Fibroblast of lung (primary cell): ENCODE results near the gene NPNT. TPM values are rescaled to one million over a fixed set of nuclear protein-coding genes. Genes with fewer than 3 reads are reported as not detected.

Experiments used
- DNase-seq, 2 donors: peaks; one replicate each; pipeline versions ENCODE4 v3.0.0 to v3.0.0-alpha.2; 2010; ENCODE audit warnings: low read depth in 2 of 2
- H2AFZ ChIP-seq: 2 replicates; pipeline ENCODE4 v1.5.1; 2012; ENCODE audit warnings: low read length, control low read depth, inconsistent platforms
- H3K27ac ChIP-seq: 2 replicates; pipeline ENCODE4 v1.5.1; 2011; ENCODE audit warnings: low read length, control low read depth; ENCODE audit not compliant: insufficient read depth
- H3K27me3 ChIP-seq: 2 replicates; pipeline ENCODE4 v1.5.1; 2011; ENCODE audit warnings: mild to moderate bottlenecking, low read length; ENCODE audit not compliant: control insufficient read depth, insufficient read depth
- H3K36me3 ChIP-seq: 2 replicates; pipeline ENCODE4 v1.5.1; 2011; ENCODE audit warnings: low read length; ENCODE audit not compliant: control insufficient read depth, insufficient read depth
- H3K4me1 ChIP-seq: 2 replicates; pipeline ENCODE4 v1.5.1; 2011; ENCODE audit warnings: low read length; ENCODE audit not compliant: control insufficient read depth, insufficient read depth; ENCODE audit errors: extremely low read depth
- H3K4me2 ChIP-seq: 2 replicates; pipeline ENCODE4 v1.5.1; 2011; ENCODE audit warnings: low read length, control low read depth; ENCODE audit not compliant: insufficient read depth; ENCODE audit errors: extremely low read depth
- H3K4me3 ChIP-seq, 4 experiments: fragments of 200-600 bp in 1 of 4; sonication (generic) in 1 of 4; replicated peaks in 1 of 4; 2 replicates each; pipeline ENCODE4 v1.5.1; 2011 to 2016; ENCODE audit warnings: low read length in 4 of 4, low read depth in 3 of 4, mild to moderate bottlenecking in 3 of 4, control low read depth in 2 of 4, inconsistent platforms in 1 of 4, mixed read lengths in 1 of 4; ENCODE audit not compliant: insufficient read depth in 1 of 4; ENCODE audit errors: control extremely low read depth in 1 of 4
- H3K79me2 ChIP-seq: 2 replicates; pipeline ENCODE4 v1.5.1; 2012; ENCODE audit warnings: mild to moderate bottlenecking, low read length, inconsistent platforms; ENCODE audit not compliant: control insufficient read depth, insufficient read depth
- H3K9ac ChIP-seq: 2 replicates; pipeline ENCODE4 v1.5.1; 2011; ENCODE audit warnings: mild to moderate bottlenecking, low read length, control low read depth; ENCODE audit not compliant: insufficient read depth
- H3K9me3 ChIP-seq: 2 replicates; pipeline ENCODE4 v1.5.1; 2012; ENCODE audit warnings: low read depth, low read length; ENCODE audit not compliant: control insufficient read depth, insufficient read depth
- H4K20me1 ChIP-seq: 2 replicates; pipeline ENCODE4 v1.5.1; 2011; ENCODE audit warnings: low read length; ENCODE audit not compliant: control insufficient read depth, insufficient read depth; ENCODE audit errors: extremely low read depth
- EZH2 ChIP-seq: IDR thresholded peaks from 2 replicates; pipeline ENCODE4 v1.5.1; 2012; ENCODE audit warnings: low read length, control low read depth, mild to moderate bottlenecking; ENCODE audit errors: missing control alignments
- polyA plus RNA-seq, 2 donors: library from polyadenylated mRNA; depleted of rRNA in 1 of 2; stranded (reverse) in 1 of 2; unstranded in 1 of 2; fragments of >200 nt; gene quantifications; 2 replicates each; pipeline ENCODE4 v1.2.1, GENCODE V29; 2011 to 2012; ENCODE audit warnings: missing spikeins in 1 of 2
- total RNA-seq: library from RNA; depleted of rRNA; stranded (reverse); fragments of >200 nt; gene quantifications from 2 replicates; pipeline ENCODE4 v1.2.1, GENCODE V29; 2014
- TF ChIP-seq, protein P1 (sequence below), 2 donors: IDR thresholded peaks in 1 of 2; conservative IDR thresholded peaks in 1 of 2; 1 replicate in 1 of 2; 2 replicates in 1 of 2; pipeline ENCODE4 v1.5.1; 2011 to 2012; ENCODE audit warnings: low read length in 2 of 2, control low read depth in 1 of 2, inconsistent platforms in 1 of 2, low read depth in 1 of 2, mild to moderate bottlenecking in 1 of 2

Gene NPNT
- total and polyA plus RNA-seq, 2 donors (not counting 1 experiment from before 2014, with no cell fraction given) = 0.02 to 5.9 TPM

DNA sequence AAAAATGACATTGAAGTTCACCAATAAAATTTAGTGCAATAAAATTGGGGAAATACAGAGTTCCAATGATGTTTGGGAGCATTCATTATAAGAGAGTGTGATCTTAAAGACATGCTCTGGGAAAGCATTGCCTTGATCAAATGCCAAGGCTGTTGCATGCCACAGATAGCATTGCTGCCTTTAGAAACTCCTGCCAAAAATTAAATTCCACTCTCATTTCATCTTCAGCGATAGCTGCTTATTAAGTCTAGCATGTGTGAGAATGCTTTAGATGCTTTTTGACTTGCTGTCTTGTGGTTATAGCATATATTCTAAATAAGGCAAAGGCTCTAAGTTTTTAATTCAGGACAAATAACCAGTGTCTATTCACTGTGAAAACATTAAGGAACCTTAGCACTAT is 49.3 kb downstream of the NPNT start:
- TF ChIP-seq EZH2 = no peak
- TF ChIP-seq, protein P1, sequence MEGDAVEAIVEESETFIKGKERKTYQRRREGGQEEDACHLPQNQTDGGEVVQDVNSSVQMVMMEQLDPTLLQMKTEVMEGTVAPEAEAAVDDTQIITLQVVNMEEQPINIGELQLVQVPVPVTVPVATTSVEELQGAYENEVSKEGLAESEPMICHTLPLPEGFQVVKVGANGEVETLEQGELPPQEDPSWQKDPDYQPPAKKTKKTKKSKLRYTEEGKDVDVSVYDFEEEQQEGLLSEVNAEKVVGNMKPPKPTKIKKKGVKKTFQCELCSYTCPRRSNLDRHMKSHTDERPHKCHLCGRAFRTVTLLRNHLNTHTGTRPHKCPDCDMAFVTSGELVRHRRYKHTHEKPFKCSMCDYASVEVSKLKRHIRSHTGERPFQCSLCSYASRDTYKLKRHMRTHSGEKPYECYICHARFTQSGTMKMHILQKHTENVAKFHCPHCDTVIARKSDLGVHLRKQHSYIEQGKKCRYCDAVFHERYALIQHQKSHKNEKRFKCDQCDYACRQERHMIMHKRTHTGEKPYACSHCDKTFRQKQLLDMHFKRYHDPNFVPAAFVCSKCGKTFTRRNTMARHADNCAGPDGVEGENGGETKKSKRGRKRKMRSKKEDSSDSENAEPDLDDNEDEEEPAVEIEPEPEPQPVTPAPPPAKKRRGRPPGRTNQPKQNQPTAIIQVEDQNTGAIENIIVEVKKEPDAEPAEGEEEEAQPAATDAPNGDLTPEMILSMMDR (conservative IDR thresholded peaks at IDR 0.05 in 1 of 2, IDR thresholded peaks at IDR 0.05 in 1 of 2; ENCODE audit: low read depth in 1 of 2, low read length in 2 of 2) = no peak
- Histone ChIP-seq H3K27ac (no peak overlapping the region), H3K79me2 (no peaks in the 10 kb centered on the region), H3K9me3 (no peaks in the 10 kb centered on the region), H3K27me3 (no peaks in the 10 kb centered on the region), H3K4me3 (no peak overlapping the region), H3K9ac (no peak overlapping the region), H2AFZ (no peak overlapping the region), H3K4me2 (peak overlapping the region; percentile 40), H3K36me3 (no peaks in the 10 kb centered on the region), H3K4me1 (no peaks in the 10 kb centered on the region), H4K20me1 (no peaks in the 10 kb centered on the region)
- peak; percentile 30 to 87 for DNase-seq

DNA sequence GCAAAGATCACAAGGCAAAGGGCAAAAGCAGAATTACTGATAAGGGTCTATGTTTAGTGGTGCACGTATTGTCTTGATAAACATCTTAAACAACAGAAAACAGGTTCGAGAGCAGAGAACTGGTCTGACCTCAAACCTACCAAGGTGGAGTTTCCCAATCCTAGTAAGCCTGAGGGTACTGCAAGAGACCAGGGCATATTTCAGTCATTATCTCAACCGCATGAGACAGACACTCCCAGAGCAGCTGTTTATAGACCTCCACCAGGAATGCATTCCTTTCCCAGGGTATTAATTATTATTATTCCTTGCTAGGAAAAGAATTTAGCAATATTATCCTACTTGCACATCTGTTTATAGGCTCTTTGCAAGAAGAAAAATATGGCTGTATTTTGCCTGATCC is 51.5 kb downstream of the NPNT start:
- Histone ChIP-seq H3K4me3 (no peak overlapping the region), H2AFZ (no peak overlapping the region), H3K27me3 (no peaks in the 10 kb centered on the region), H3K79me2 (no peaks in the 10 kb centered on the region), H3K36me3 (no peaks in the 10 kb centered on the region), H3K9ac (no peak overlapping the region), H4K20me1 (no peaks in the 10 kb centered on the region), H3K4me2 (no peak overlapping the region), H3K4me1 (no peaks in the 10 kb centered on the region), H3K9me3 (no peaks in the 10 kb centered on the region), H3K27ac (no peak overlapping the region)
- no peak for DNase-seq
- no peak for TF ChIP-seq EZH2
- TF ChIP-seq, protein P1 (conservative IDR thresholded peaks at IDR 0.05 in 1 of 2, IDR thresholded peaks at IDR 0.05 in 1 of 2; ENCODE audit: low read depth in 1 of 2, low read length in 2 of 2) = no peak

DNA sequence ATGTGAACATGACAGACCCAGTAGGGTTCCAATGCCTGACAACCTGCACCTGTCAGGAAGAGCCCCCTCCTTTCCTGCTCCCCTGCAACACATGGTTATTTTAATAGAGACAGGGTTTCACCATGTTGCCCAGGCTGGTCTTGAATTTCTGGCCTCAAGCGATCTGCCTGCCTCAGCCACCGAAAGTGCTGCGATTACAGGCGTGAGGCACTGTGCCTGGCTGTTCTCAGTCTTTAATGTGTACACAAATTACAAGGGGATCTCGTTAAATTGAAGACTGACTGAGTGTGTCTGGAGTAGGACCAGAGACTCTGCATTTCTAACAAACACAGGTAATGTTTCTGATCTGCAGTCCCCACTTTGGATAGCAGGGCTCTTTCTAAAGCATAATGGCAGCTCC is 55.4 kb downstream of the NPNT start:
- no peak for TF ChIP-seq EZH2
- TF ChIP-seq, protein P1 (conservative IDR thresholded peaks at IDR 0.05 in 1 of 2, IDR thresholded peaks at IDR 0.05 in 1 of 2; ENCODE audit: low read depth in 1 of 2, low read length in 2 of 2) = no peak
- no peak overlapping the region for H3K4me2 ChIP-seq
- H3K4me3 ChIP-seq = no peak overlapping the region
- no peaks in the 10 kb centered on the region for H4K20me1 ChIP-seq
- H3K79me2 ChIP-seq = no peaks in the 10 kb centered on the region
- H3K9me3 ChIP-seq = no peaks in the 10 kb centered on the region
- H3K9ac ChIP-seq = no peak overlapping the region
- H3K27ac ChIP-seq = no peak overlapping the region
- no peaks in the 10 kb centered on the region for H3K4me1 ChIP-seq
- H2AFZ ChIP-seq = no peak overlapping the region
- no peaks in the 10 kb centered on the region for H3K27me3 ChIP-seq
- no peak for DNase-seq
- no peaks in the 10 kb centered on the region for H3K36me3 ChIP-seq
